Smooth muscle cell of the brain vasculature (primary cell): Measurements from ENCODE around the gene EPSTI1.
"Not testable (repeated sequence)": the region's sequence is repeated elsewhere in the genome, so short reads cannot be mapped to it uniquely, and the experiment has no call there.

Experiments
- DNase-seq: peaks from one replicate; pipeline ENCODE4 v3.0.0-alpha.2; 2012; ENCODE audit warnings: low read depth, low spot score

EPSTI1 gene

GRCh38 chr13:42991898-42992763 is at the start of gene EPSTI1:
TSS of gene EPSTI1 (minus strand) at chr13:42992241. CDS start at chr13:42992165, 76 bp downstream.
- no peak for DNase-seq

- DNase-seq: no peak
Observed at GRCh38 chr13:43041369-43041921, 49.4 kb upstream of the EPSTI1 start.

GRCh38 chr13:43040581-43041368 is 48.7 kb upstream of the EPSTI1 start:
- DNase-seq: not testable (repeated sequence)

GRCh38 chr13:43039966-43040365 is 47.9 kb upstream of the EPSTI1 start:
- DNase-seq: no peak

GRCh38 chr13:43036351-43037250 is 44.6 kb upstream of the EPSTI1 start:
- no peak for DNase-seq

- no peak for DNase-seq
Observed at GRCh38 chr13:43033038-43033437, 41.0 kb upstream of the EPSTI1 start.

- DNase-seq: no peak
Observed at GRCh38 chr13:43031881-43032280, 39.8 kb upstream of the EPSTI1 start.

- no peak for DNase-seq
Observed at GRCh38 chr13:43030548-43030947, 38.5 kb upstream of the EPSTI1 start.

- DNase-seq: no peak
Observed at GRCh38 chr13:43026262-43026661, 34.2 kb upstream of the EPSTI1 start.

- DNase-seq: peak; percentile 58
Observed at GRCh38 chr13:43023289-43023963, 31.4 kb upstream of the EPSTI1 start, which contains the start of gene DNAJC15. TSS of gene DNAJC15 (plus strand) at chr13:43023586. CDS start at chr13:43023627, 41 bp downstream.

- DNase-seq: no peak
Observed at GRCh38 chr13:43022934-43023288, 30.9 kb upstream of the EPSTI1 start.

GRCh38 chr13:43021926-43022670 is 30.1 kb upstream of the EPSTI1 start:
- DNase-seq: no peak

GRCh38 chr13:43020794-43021193 is 28.8 kb upstream of the EPSTI1 start:
- DNase-seq: no peak

- DNase-seq: no peak
Observed at GRCh38 chr13:43019811-43020210, 27.8 kb upstream of the EPSTI1 start.

- no peak for DNase-seq
Observed at GRCh38 chr13:43016226-43016625, 24.2 kb upstream of the EPSTI1 start.

GRCh38 chr13:43014162-43014561 is 22.1 kb upstream of the EPSTI1 start:
- DNase-seq: no peak

- no peak for DNase-seq
Observed at GRCh38 chr13:43009506-43009905, 17.5 kb upstream of the EPSTI1 start.

GRCh38 chr13:43008596-43008995 is 16.6 kb upstream of the EPSTI1 start:
- no peak for DNase-seq

- DNase-seq: no peak
Observed at GRCh38 chr13:43006893-43007631, 15.0 kb upstream of the EPSTI1 start.
